Activated naive CD4-positive, alpha-beta T cell treated with anti-CD3 and anti-CD28 coated beads, Interleukin-2, amount 10 ng/mL, durations not matched to agents 7 days and 5 days (primary cell): ENCODE measurements around the gene PGGT1B.

Experiments used
- CTCF ChIA-PET: fragments of 350-600 bp; sonication (Branson Sonifier 250); formaldehyde crosslinking; loops from one replicate; lab custom pipeline; 2021; ENCODE audit warnings: antibody characterized with exemption; lab: Charles Lee
- DNase-seq: peaks from one replicate; pipeline ENCODE4 v3.0.0-alpha.2; 2020
- H3K27ac Mint-ChIP-seq: one replicate; pipeline ENCODE4 v1.8.0; 2021; ENCODE audit warnings: mild to moderate bottlenecking, moderate library complexity, mixed read lengths
- H3K27me3 Mint-ChIP-seq: one replicate; pipeline ENCODE4 v1.8.0; 2021; ENCODE audit warnings: mild to moderate bottlenecking, mixed read lengths
- H3K36me3 Mint-ChIP-seq: one replicate; pipeline ENCODE4 v1.8.0; 2021; ENCODE audit warnings: mixed read lengths
- H3K4me1 Mint-ChIP-seq: one replicate; pipeline ENCODE4 v1.8.0; 2021; ENCODE audit warnings: mixed read lengths
- H3K4me3 Mint-ChIP-seq: one replicate; pipeline ENCODE4 v1.8.0; 2021; ENCODE audit warnings: mild to moderate bottlenecking, moderate library complexity, mixed read lengths
- H3K9me3 Mint-ChIP-seq: one replicate; pipeline ENCODE4 v1.8.0; 2021; ENCODE audit warnings: mixed read lengths

The PGGT1B gene

GRCh38 chr5:115160975-115161475, 101.7 kb downstream of the PGGT1B start:
- no peak overlapping the region for H3K4me3 Mint-ChIP-seq
- H3K4me1 Mint-ChIP-seq, result no peaks in the 10 kb centered on the region
- CTCF ChIA-PET, result no interaction called here
- H3K27ac Mint-ChIP-seq, result no peak overlapping the region
- peaks cover 18% of the 10 kb centered on the region for H3K27me3 Mint-ChIP-seq
- H3K9me3 Mint-ChIP-seq, result peaks cover 2% of the 10 kb centered on the region
- no peak for DNase-seq
- H3K36me3 Mint-ChIP-seq, result no peaks in the 10 kb centered on the region
